Spleen (tissue), 7 donors: ENCODE results near the gene LPCAT2.

ENCODE experiments used
- POLR2A ChIP-seq, 3 donors: fragments of 450-650 bp; IDR thresholded peaks; one replicate each; pipeline ENCODE4 v1.5.1; 2017; ENCODE audit warnings: antibody characterized with exemption in 3 of 3, mild to moderate bottlenecking in 1 of 3
- POLR2AphosphoS5 ChIP-seq, 3 donors: sonication (generic); formaldehyde crosslinking; IDR thresholded peaks; one replicate each; pipeline ENCODE4 v1.5.1; 2017; ENCODE audit warnings: antibody characterized with exemption in 3 of 3
- TF ChIP-seq, protein P1 (sequence below), 11 experiments: fragments of 200-600 bp in 7 of 11; fragments of 450-650 bp in 4 of 11; sonication (generic) in 4 of 11; IDR thresholded peaks in 8 of 11; conservative IDR thresholded peaks in 3 of 11; 1 replicate in 7 of 11; 2 replicates in 4 of 11; pipeline versions ENCODE4 v1.4.0 to v1.8.0; 2016 to 2021; ENCODE audit warnings: antibody characterized with exemption in 11 of 11, inconsistent platforms in 4 of 11, mild to moderate bottlenecking in 1 of 11
- donor health status: DM: no; HTN: no; CAD: no; lungs with moderate emphysema.
- donor health status: DM: no; HTN: no; CAD: no.
- donor health status: DM: no; HTN: no; CAD: no.

DNA sequence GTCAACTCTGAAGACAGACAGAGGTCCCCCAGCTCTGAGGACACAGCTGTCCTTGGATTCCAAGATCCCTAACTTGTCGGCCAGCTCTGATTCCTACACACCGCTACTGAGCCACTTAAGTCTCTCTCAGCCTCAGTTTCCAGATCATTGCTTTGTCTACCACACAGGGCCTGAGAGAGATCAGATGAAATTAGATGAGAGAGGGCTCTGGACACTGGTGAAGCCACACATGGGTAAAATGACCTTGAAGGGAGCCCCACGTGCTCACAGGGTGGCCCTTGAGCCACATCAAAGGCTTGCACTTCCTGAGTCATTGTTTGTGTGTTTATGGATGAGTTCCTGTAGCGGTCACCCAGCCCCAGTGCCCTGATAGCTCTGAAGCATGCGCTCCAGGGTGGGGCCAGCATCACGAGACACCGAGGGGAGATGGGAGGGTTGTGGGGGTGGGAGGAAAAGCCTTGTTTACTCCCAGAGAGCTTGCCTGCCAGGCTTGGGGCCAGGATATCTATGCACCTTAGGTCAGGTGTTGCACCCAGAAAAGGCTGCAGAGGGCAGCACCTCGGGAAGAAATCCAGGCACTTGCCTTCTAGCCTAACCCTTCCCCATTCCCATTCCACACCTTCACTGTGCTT, 114.2 kb downstream of the LPCAT2 start:
- TF ChIP-seq, protein P1, sequence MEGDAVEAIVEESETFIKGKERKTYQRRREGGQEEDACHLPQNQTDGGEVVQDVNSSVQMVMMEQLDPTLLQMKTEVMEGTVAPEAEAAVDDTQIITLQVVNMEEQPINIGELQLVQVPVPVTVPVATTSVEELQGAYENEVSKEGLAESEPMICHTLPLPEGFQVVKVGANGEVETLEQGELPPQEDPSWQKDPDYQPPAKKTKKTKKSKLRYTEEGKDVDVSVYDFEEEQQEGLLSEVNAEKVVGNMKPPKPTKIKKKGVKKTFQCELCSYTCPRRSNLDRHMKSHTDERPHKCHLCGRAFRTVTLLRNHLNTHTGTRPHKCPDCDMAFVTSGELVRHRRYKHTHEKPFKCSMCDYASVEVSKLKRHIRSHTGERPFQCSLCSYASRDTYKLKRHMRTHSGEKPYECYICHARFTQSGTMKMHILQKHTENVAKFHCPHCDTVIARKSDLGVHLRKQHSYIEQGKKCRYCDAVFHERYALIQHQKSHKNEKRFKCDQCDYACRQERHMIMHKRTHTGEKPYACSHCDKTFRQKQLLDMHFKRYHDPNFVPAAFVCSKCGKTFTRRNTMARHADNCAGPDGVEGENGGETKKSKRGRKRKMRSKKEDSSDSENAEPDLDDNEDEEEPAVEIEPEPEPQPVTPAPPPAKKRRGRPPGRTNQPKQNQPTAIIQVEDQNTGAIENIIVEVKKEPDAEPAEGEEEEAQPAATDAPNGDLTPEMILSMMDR (IDR thresholded peaks at IDR 0.05 in 8 of 11, conservative IDR thresholded peaks at IDR 0.05 in 3 of 11), result no peak
- TF ChIP-seq POLR2AphosphoS5 (IDR thresholded peaks at IDR 0.05), result no peak
- TF ChIP-seq POLR2A (IDR thresholded peaks at IDR 0.05), result no peak
